Astrocyte (in vitro differentiated cells and primary cell): ENCODE measurements around the gene RNF5.

Experiments used
- EZH2 ChIP-seq: IDR thresholded peaks from 2 replicates; pipeline ENCODE4 v1.6.1; 2012; ENCODE audit warnings: mild to moderate bottlenecking, low read length, inconsistent platforms; ENCODE audit not compliant: insufficient read depth
- TF ChIP-seq, protein P1 (sequence below): IDR thresholded peaks from 2 replicates; pipeline ENCODE4 v1.5.1; 2011; ENCODE audit warnings: low read depth, mild to moderate bottlenecking, inconsistent platforms, low read length, moderate library complexity; ENCODE audit not compliant: insufficient read depth

DNA sequence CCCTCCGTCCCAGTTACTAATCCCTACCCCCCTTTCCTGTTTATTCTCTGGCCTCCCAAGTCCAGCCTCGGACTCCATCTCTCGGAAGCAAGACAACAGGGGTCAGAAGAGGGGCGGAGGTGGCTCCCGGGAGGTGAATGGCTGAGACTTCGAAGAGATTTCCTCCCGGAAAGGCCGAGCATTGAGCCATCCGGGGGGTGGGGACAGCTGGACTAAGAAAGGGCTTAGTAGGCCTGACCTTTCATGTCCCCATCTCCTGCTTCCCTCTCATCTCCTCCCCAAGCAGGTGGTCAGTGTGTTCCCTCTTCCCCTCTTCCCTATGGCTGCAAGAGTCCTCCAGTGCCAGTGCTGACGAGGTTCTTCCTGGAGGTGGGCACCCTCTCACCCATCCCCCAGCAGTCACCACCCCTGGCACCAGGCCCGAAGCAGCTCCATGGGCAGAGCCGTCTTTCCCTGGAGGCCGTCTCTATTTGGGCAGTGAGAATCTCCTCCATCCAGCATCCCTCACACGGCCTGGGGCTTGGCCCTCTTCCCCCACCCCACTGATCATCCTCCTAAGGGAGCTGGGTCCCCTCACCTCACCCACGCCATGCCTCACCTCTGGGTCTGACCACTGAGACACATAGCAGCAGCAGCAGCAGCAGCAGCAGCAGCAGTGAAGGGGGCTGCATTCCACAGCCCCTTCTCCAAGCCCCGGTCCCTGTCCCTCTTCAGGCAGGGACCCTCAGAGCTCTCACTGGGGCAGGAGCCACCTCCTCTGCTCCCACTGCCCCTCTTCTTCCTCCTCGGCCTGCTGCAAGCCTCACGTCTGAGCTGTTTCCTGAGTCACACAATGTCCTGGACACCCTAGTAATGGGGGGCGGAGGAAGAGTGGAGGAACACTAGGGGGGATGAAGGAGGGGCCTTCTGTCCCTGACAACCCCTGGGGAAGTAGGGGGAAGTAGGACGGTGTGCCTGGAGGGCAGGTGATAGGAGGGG, 45.3 kb downstream of the RNF5 start, which contains the start of gene NOTCH4:
- TF ChIP-seq, protein P1, sequence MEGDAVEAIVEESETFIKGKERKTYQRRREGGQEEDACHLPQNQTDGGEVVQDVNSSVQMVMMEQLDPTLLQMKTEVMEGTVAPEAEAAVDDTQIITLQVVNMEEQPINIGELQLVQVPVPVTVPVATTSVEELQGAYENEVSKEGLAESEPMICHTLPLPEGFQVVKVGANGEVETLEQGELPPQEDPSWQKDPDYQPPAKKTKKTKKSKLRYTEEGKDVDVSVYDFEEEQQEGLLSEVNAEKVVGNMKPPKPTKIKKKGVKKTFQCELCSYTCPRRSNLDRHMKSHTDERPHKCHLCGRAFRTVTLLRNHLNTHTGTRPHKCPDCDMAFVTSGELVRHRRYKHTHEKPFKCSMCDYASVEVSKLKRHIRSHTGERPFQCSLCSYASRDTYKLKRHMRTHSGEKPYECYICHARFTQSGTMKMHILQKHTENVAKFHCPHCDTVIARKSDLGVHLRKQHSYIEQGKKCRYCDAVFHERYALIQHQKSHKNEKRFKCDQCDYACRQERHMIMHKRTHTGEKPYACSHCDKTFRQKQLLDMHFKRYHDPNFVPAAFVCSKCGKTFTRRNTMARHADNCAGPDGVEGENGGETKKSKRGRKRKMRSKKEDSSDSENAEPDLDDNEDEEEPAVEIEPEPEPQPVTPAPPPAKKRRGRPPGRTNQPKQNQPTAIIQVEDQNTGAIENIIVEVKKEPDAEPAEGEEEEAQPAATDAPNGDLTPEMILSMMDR: no peak
- no peak for TF ChIP-seq EZH2
